Measurements from ENCODE around the gene GRID1. TPM values are rescaled to one million over a fixed set of nuclear protein-coding genes. Genes with fewer than 3 reads are reported as not detected.

GRID1 gene
- total RNA-seq, 1 experiment from 2014 or later, result not detected

- Histone ChIP-seq H3K4me3 (no peak overlapping the region), H4K20me1 (ENCODE audit: insufficient read depth) (no peaks in the 10 kb centered on the region), H2AFZ (no peak overlapping the region), H3K27ac (no peak overlapping the region), H3K79me2 (ENCODE audit: low read depth) (no peaks in the 10 kb centered on the region), H3K4me2 (no peak overlapping the region), H3K27me3 (ENCODE audit: insufficient read depth, low read depth) (no peaks in the 10 kb centered on the region; the same call in none of the 2 replicates), H3K9me2 (ENCODE audit: insufficient read depth) (no peaks in the 10 kb centered on the region), H3F3A (ENCODE audit: insufficient read depth, low read depth) (no peaks in the 10 kb centered on the region), H3K4me1 (replicated peaks; ENCODE audit: insufficient read depth) (peaks cover 12% of the 10 kb centered on the region; the same call in 1 of the 2 replicates), H3K9me3 (ENCODE audit: insufficient read depth, low read depth) (no peaks in the 10 kb centered on the region), H3K36me3 (ENCODE audit: low read depth) (no peaks in the 10 kb centered on the region)
- ChIA-PET POLR2A (ENCODE audit: unreplicated experiment) (no interaction called here), CTCF (interaction anchor here (0.6 to 0.7 kb wide), 2 partner anchors 33 to 93 kb away, joined by 3 read pairs; no protein-coding TSS in a partner anchor)
- TF ChIP-seq EZH2 (IDR thresholded peaks at IDR 0.05; ENCODE audit: low read depth) (no peak), CTCF (conservative IDR thresholded peaks at IDR 0.05) (no peak)
- peak in 1 of 2 experiments; percentile 15 for DNase-seq
- intact Hi-C loops (cut with micrococcal nuclease; ENCODE audit: unreplicated experiment), result loop anchor here (10.0 kb wide), 1 partner anchor 92 kb away; no protein-coding TSS in a partner anchor
- no TSS peak for BruUV-seq (replicated peaks)
These were observed 19.6 kb downstream of the GRID1 start for GRCh38 chr10:86346799-86347665.

- Histone ChIP-seq H3K36me3 (ENCODE audit: low read depth) (no peaks in the 10 kb centered on the region), H3K4me1 (replicated peaks; ENCODE audit: insufficient read depth) (peaks cover 12% of the 10 kb centered on the region; the same call in 1 of the 2 replicates), H3K27ac (no peak overlapping the region), H3K9me2 (ENCODE audit: insufficient read depth) (no peaks in the 10 kb centered on the region), H4K20me1 (ENCODE audit: insufficient read depth) (no peaks in the 10 kb centered on the region), H3K9me3 (ENCODE audit: insufficient read depth, low read depth) (no peaks in the 10 kb centered on the region), H3K4me3 (no peak overlapping the region), H3F3A (ENCODE audit: insufficient read depth, low read depth) (no peaks in the 10 kb centered on the region), H3K27me3 (ENCODE audit: insufficient read depth, low read depth) (no peaks in the 10 kb centered on the region; the same call in 1 of the 2 replicates), H2AFZ (no peak overlapping the region), H3K79me2 (ENCODE audit: low read depth) (no peaks in the 10 kb centered on the region), H3K4me2 (no peak overlapping the region)
- BruUV-seq (replicated peaks), result TSS peak; percentile 92
- TF ChIP-seq CTCF (conservative IDR thresholded peaks at IDR 0.05) (no peak), EZH2 (IDR thresholded peaks at IDR 0.05; ENCODE audit: low read depth) (no peak)
- CTCF ChIA-PET, result interaction anchor here (0.7 kb wide), 1 partner anchor 92 kb away, joined by 3 read pairs; no protein-coding TSS in a partner anchor
- POLR2A ChIA-PET (ENCODE audit: unreplicated experiment), result interaction anchor here (0.6 kb wide), 1 partner anchor 152 kb away, joined by 4 read pairs; no protein-coding TSS in a partner anchor
- intact Hi-C loops (cut with micrococcal nuclease; ENCODE audit: unreplicated experiment), result loop anchor here (10.0 kb wide), 1 partner anchor 91 kb away; no protein-coding TSS in a partner anchor
- peak; percentile 62 to 81 for DNase-seq
These were observed 20.5 kb downstream of the GRID1 start for GRCh38 chr10:86345859-86346798.
